Effector CD8-positive, alpha-beta T cell (primary cell): ENCODE results near the gene TTC16.

ENCODE experiments used
- DNase-seq: peaks from one replicate; lab custom pipeline; 2025; lab: John Stamatoyannopoulos, UW
- total RNA-seq, 4 experiments: gene quantifications; one replicate each; lab custom pipeline; 2026; lab: John Stamatoyannopoulos, UW

TTC16 gene
- 11.3 to 43.7 (median 18.9) reads per million in 4 experiments for total RNA-seq

DNA sequence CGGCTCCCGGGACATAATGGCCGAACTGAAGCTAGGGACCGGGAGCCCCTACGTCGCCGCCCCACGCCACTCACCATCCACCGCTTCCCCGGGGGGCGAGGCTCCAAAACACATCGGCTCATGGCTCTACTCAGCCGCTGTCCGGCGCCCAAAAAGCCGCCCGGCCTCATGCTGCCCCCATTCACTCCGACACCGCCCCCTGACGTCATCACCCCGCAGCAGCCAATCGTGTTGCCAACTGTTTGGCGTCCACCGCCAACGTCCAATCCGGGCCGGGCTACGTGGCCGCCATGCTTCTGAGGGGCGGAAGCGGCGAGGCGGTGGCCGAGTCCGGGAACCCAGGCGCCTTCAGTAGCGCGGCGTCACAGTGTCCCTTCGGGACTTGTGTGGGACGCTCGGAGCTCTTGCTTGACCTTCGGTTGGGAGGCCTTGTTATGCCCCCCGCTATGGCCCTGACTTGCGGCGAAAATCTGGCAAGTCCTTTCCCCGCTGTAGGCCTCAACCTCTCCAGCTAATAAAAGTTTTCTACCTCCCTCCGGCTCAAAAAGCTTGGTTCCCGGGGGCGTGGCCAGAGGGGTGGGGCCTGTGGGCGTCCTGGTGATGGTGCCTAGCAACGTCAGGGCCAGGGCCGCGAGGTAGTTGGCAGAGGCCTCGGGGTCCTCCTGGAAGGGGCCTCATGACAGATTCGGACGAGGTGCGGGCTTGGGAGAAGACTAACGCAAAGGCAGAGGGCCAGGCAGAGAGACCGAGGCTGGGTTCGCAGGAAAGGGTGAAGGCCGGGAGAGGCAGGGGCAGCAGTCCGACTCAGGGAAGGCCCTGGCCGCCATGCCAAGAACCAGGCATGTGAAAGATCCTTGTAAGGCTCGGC lies at the start of gene TTC16, which contains the start of gene PTRH1:
TTC16 (plus strand) TSS at position 610 of the 868 bp plus-strand sequence; CDS start at position 677, 67 bp downstream.
PTRH1 (minus strand) TSS at position 194 of the 868 bp plus-strand sequence; CDS start at position 170, 24 bp downstream.
- peak; percentile 95 for DNase-seq

GRCh38 chr9:127667127-127667844 lies 48.6 kb upstream of the TTC16 start:
- no peak for DNase-seq

DNA sequence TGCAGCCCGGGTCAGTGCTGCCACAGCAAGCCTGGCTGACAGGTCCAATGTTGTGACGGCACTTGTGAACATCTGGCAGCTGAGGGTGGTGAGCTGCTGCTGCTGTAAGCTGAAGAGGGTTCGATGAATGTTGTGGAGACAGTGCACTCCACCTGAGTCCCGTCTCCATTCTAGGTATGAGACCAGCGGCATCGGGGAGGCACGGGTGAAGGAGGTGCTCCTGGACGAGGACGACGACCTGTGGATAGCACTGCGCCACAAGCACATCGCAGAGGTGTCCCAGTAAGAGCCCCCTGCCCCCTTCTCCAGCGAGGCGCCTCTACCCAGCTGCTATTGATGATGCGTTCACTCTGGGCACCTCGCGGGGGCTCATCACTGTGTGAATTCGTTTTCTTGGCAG lies 48.0 kb upstream of the TTC16 start:
- no peak for DNase-seq

GRCh38 chr9:127673234-127673633 lies 42.6 kb upstream of the TTC16 start:
- DNase-seq = no peak

GRCh38 chr9:127676638-127677037 lies 39.2 kb upstream of the TTC16 start:
- no peak for DNase-seq

- DNase-seq = no peak
These were observed 36.4 kb upstream of the TTC16 start for GRCh38 chr9:127679506-127679905.

GRCh38 chr9:127680226-127680625 lies 35.7 kb upstream of the TTC16 start:
- DNase-seq = no peak

DNA sequence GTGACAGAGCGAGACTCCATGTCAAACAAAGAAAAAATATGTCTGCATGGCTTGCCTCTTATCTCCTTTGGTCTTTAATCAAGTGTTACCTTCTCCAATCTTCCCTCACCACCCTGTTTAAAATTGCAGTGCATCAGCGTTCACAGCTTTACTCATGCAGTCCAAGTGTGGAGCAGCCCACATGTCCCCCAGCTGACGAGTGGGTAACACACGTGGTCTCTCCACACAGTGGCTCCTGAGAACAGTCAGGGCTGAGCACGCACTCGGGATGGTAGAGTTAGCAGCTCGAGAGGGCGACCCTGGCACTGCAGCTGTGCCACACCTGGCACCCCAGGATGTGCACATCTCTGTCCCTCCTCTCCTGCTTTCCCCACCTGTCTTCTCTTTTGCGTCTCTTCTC lies 35.0 kb upstream of the TTC16 start:
- no peak for DNase-seq

DNA sequence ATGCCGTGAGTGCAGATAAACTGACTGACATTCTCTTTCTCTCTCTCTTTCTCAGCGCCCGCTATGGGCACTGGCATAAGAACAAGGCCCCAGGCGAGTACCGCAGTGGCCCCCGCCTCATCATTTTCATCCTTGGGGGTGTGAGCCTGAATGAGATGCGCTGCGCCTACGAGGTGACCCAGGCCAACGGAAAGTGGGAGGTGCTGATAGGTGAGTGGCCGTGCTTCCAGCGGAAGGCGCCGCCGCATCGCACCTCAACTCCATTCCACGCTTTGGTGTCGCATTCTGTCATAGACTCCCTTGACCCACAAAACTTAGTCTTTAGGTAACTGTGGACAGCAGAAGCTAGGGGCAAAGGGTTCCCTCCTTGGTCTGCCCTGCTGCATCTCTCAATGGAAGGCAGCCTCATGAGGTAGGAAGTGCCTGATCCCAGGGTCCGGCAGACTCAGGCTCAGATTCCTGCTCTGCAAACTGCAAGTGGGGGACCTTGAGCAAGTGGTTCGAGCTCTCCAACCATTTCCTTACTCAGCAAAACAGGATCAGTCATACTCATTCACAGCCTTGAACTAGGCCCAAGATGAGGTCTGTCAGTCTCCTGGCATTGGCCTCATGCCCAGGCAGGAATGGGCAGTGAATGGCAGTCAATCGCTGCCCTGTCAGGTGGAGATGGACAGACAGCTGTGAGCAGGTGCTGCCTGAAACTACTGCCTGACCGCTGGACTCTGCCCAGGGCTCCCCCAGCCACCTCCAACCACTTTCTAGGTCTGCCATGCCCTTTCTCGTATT lies 33.3 kb upstream of the TTC16 start:
- no peak for DNase-seq

DNA sequence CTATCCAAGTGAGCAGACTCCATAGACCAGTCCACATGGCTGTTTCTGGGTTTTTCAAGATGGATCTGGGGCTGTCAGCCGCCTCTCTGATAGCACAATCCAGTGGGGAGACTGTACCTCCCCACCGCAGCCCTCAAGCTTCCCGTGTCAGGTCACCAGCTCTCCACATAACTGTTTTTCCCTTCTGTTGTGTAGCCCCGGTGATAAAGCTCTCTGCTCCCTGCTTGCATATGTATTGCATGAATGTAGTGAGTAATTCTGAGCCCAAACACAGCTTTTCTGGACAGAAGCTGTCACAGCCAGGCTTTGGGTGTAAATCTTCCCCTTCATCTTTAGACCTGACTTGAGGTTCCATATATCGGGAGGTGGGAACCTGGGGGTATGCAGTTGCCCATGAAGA lies 32.2 kb upstream of the TTC16 start:
- no peak for DNase-seq

DNA sequence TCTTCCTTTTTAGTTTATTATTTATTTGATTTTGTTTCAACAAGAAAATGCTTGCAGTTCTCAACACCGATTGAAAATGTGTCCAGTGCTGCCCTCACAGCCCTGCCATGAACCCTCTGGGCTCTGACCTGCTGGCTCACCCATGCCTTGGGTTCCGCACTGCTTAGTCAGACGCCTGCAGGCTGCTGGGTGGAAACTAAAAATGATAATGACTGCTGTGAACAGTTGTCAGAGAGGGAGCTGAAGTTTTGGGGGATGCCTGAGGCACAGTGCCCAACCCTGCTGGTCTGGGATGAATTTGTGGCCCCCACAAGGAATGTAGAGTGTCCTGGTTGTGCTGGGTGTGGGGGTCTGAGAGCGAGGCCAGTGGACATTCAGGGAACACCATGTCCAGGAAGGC lies 31.3 kb upstream of the TTC16 start:
- DNase-seq = no peak

GRCh38 chr9:127686461-127687393 lies 29.2 kb upstream of the TTC16 start:
- no peak for DNase-seq

GRCh38 chr9:127689329-127690000 lies 26.4 kb upstream of the TTC16 start:
- DNase-seq = no peak

DNA sequence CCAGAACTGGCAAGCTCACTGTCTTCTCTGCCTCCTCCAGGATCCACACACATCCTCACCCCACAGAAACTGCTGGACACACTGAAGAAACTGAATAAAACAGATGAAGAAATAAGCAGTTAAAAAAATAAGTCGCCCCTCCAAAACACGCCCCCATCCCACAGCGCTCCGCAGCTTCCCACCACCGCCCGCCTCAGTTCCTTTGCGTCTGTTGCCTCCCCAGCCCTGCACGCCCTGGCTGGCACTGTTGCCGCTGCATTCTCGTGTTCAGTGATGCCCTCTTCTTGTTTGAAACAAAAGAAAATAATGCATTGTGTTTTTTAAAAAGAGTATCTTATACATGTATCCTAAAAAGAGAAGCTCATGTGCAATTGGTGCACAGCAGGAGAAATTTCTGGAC lies 25.1 kb upstream of the TTC16 start:
- no peak for DNase-seq

DNA sequence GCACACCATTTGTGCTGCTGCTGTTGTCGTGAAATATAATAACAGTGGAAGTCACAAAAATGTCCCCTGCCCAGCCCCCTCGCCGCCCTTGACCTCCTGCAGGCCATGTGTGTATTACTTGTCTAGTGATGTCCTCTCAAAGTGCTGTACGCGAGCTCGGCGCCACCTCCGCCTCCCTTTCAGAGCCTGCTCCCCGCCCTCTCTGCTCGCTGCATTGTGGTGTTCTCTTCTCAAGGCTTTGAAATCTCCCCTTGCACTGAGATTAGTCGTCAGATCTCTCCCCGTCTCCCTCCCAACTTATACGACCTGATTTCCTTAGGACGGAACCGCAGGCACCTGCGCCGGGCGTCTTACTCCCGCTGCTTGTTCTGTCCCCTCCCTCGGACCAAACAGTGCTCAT lies 23.8 kb upstream of the TTC16 start:
- DNase-seq = no peak

GRCh38 chr9:127693143-127693542 lies 22.7 kb upstream of the TTC16 start:
- no peak for DNase-seq

- no peak for DNase-seq
These were observed 22.2 kb upstream of the TTC16 start for GRCh38 chr9:127693697-127694096.

DNA sequence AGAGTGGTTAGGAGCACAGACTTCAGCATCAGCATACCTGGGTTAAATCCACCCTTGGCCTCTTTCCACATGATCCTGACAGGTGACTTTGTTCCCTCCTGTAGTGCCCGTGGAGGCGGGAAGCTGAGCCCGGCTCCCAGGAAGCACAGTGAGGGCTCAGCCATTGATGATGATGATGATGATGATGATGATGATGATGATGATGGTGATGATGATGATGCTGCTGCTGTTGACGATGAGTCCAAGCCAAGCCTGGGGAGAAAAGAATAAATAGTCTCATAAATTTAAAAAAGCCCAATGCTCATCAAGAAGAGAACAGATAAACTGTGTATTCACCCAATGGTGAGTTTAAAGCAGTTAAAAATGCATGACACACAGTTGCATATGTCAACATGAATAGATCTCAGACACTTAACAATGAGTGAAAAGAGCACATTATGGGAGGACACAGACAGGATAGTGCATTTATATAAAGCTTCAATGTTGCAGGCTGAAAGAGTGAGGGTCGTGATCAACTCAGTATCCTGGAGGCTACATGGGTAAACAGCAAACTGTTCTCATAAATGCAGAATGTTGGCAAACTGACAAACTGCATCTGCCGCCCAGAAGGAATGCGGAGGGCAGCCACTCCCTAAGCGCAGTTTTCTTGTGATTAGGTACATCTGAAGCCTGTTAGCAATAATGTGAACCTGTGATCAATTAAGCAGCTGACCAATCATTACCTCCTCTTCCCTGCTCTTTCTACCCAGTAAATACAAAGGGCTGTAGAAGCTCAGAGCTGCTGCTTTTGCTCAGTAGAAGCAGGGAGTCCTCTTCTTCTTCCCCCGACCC lies 20.8 kb upstream of the TTC16 start:
- no peak for DNase-seq

DNA sequence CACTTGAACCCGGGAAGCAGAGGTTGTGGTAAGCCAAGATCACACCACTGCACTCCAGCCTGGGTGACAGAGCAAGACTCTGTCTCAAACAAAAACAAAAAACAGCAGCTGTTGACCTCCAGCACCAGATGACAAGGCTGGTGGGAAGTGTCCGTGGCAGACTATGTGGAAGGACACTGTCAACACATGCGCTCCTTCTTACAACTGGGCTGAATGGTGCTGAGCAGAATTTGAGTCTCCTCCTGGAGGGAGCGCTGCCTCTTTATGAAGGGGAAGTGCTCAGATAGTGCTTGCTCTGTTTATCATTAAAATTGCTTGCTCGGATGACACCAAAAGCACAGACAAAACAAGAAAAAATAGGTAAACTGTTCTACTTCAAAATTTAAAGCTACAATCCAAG lies 18.3 kb upstream of the TTC16 start:
- no peak for DNase-seq

DNA sequence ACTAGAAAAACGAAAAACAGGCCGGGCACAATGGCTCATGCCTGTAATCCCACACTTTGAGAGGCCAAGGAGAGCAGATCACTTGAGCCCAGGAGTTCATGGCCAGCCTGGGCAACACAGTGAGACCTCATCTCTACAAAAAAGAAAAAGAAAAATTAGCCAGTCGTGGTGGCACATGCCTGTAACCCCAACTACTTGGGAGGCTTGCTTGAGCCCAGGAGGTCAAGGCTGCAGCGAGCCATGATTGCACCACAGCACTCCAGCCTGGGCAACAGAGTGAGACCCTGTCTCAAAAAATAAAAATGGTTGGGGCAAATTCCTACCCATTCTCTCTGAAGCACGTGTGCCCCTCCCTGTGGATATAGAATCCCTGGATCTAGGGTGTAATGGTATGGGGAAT lies 17.5 kb upstream of the TTC16 start:
- DNase-seq = no peak
